ENCODE measurements around the gene NOX3. TPM values are rescaled to one million over a fixed set of nuclear protein-coding genes. Genes with fewer than 3 reads are reported as not detected.

Gene NOX3
- total and polyA plus RNA-seq, 2 donors (not counting 3 experiments of a cell fraction or from before 2014, with no cell fraction given): not detected

DNA sequence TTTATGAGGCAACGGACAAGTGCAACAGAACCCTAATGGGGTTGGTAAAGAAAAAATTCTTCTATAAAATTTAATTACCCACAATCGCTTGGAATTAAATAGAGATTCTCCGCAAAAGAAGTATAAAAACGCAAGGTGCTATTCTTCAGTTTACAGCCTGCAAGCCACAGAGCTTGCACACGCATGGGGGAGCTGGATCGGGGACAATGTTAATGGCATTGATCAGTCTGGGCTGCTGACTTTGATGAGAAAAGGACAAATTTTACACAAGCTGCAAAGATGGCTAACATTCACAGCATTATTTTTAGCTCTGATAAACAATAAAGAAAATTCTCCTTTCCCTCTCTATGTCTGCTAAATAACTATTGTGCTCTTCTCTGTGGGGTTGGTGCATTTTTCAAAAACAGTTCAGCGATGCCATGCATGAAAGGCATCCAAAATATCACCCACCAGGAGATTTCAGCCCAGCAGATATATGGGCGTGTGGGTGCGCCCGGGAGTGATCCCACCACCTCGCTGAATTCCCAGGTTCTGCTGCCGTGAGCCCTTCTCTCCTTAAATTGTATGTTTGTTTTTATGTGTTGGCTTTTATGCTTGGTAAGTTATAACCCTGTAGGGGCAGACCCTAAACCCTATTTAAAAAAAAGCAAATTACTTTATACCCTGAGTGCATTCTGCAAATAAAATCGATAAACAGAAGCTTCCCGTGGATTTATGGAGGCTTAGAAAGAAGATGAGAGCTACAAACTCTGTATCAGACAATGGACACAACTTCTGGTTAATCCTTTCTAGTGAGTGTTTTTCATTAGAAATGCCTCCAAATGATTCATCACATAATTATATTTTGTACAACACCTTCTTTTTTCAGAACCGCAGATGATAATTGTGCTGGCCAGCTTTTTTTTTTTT, 55.6 kb downstream of the NOX3 start:
- Histone ChIP-seq H3K36me3 (ENCODE audit: control insufficient read depth in 2 of 2, extremely low read depth in 1 of 2, insufficient read depth in 2 of 2, low read length in 2 of 2) (no peaks in the 10 kb centered on the region), H3K9ac (replicated peaks; ENCODE audit: extremely low read depth, insufficient read depth, low read length) (no peak overlapping the region), H3K9me3 (replicated peaks; ENCODE audit: control insufficient read depth, insufficient read depth, low read length) (no peaks in the 10 kb centered on the region), H3K9me1 (replicated peaks; ENCODE audit: control insufficient read depth, extremely low read depth, insufficient read depth, low read length) (no peaks in the 10 kb centered on the region), H3K27ac (ENCODE audit: insufficient read depth, low read depth, low read length) (no peak overlapping the region), H3K27me3 (ENCODE audit: control insufficient read depth in 2 of 2, insufficient read depth in 2 of 2, low read length in 2 of 2) (peaks cover 0 to 1% of the 10 kb centered on the region in 2 experiments), H3K4me2 (ENCODE audit: insufficient read depth, low read length) (no peak overlapping the region), H2AFZ (ENCODE audit: low read depth, low read length) (no peak overlapping the region), H4K20me1 (replicated peaks; ENCODE audit: control insufficient read depth, extremely low read depth, insufficient read depth, low read length) (no peaks in the 10 kb centered on the region), H3K4me3 (replicated peaks in 1 of 3; ENCODE audit: insufficient read depth in 1 of 3, low read depth in 1 of 3, low read length in 3 of 3) (no peak overlapping the region), H3K4me1 (ENCODE audit: control insufficient read depth, extremely low read depth, insufficient read depth, low read length) (no peaks in the 10 kb centered on the region), H3K79me2 (ENCODE audit: control insufficient read depth, insufficient read depth, low read length) (no peaks in the 10 kb centered on the region)
- intact Hi-C loops (cut with micrococcal nuclease) (no loop called here), dilution Hi-C loops (cut with MboI; ENCODE audit: extremely low pct_ligation_motif_present, low sequenced_read_pairs) (no loop called here)
- TF ChIP-seq, protein P1, sequence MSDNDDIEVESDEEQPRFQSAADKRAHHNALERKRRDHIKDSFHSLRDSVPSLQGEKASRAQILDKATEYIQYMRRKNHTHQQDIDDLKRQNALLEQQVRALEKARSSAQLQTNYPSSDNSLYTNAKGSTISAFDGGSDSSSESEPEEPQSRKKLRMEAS (IDR thresholded peaks at IDR 0.05; ENCODE audit: insufficient read depth, insufficient read length): no peak
- TF ChIP-seq EZH2 (IDR thresholded peaks at IDR 0.05; ENCODE audit: borderline replicate concordance, low read depth, low read length, severe bottlenecking) (no peak), GATA2 (IDR thresholded peaks at IDR 0.05; ENCODE audit: insufficient read depth, insufficient read length, low read depth, low read length) (no peak), FOS (IDR thresholded peaks at IDR 0.05; ENCODE audit: borderline replicate concordance, insufficient read depth, low read length) (no peak), MYC (IDR thresholded peaks at IDR 0.05; ENCODE audit: low read depth, low read length) (no peak), JUN (IDR thresholded peaks at IDR 0.05; ENCODE audit: borderline replicate concordance, insufficient read depth, insufficient read length, low read depth) (no peak), POLR2A (IDR thresholded peaks at IDR 0.05; ENCODE audit: low read depth, low read length) (no peak), POLR2AphosphoS5 (IDR thresholded peaks at IDR 0.05; ENCODE audit: insufficient read depth, low read depth, low read length) (no peak)
- TF ChIP-seq, protein P2, sequence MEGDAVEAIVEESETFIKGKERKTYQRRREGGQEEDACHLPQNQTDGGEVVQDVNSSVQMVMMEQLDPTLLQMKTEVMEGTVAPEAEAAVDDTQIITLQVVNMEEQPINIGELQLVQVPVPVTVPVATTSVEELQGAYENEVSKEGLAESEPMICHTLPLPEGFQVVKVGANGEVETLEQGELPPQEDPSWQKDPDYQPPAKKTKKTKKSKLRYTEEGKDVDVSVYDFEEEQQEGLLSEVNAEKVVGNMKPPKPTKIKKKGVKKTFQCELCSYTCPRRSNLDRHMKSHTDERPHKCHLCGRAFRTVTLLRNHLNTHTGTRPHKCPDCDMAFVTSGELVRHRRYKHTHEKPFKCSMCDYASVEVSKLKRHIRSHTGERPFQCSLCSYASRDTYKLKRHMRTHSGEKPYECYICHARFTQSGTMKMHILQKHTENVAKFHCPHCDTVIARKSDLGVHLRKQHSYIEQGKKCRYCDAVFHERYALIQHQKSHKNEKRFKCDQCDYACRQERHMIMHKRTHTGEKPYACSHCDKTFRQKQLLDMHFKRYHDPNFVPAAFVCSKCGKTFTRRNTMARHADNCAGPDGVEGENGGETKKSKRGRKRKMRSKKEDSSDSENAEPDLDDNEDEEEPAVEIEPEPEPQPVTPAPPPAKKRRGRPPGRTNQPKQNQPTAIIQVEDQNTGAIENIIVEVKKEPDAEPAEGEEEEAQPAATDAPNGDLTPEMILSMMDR (IDR thresholded peaks at IDR 0.05; ENCODE audit: extremely low read depth in 1 of 2, insufficient read depth in 1 of 2, low read depth in 1 of 2, low read length in 2 of 2): no peak
- FAIRE-seq: no peak
- ChIA-PET POLR2A (interaction anchor here (0.7 kb wide), 1 partner anchor 8 kb away, joined by 3 read pairs; no protein-coding TSS in a partner anchor), CTCF (interaction anchor here (2.8 kb wide), 1 partner anchor 10 kb away, joined by 8 read pairs; no protein-coding TSS in a partner anchor)
- no TSS peak for BruUV-seq (replicated peaks)
- DNase-seq (ENCODE audit: low read depth, low spot score): no peak

All from endothelial cell of umbilical vein (primary cell).